ENCODE measurements around the gene LTBP1. TPM values are rescaled to one million over a fixed set of nuclear protein-coding genes. Genes with fewer than 3 reads are reported as not detected.

LTBP1 gene
- total RNA-seq, 4 donors from 2014 or later: 15.8 to 56.7 (median 28.3) TPM

GRCh38 chr2:33212151-33212550, 265.4 kb downstream of the LTBP1 start:
- H3K4me3 ChIP-seq: no peak overlapping the region
- WGBS, 2 donors (ENCODE audit: low coverage in 1 of 2): 46 to 56% methylated on average over 3 of the region's 3 CpGs
- in situ Hi-C loops (cut with MboI; ENCODE audit: low pct_ligation_motif_present in 1 of 4, low pct_unique_long_range_greater_than_20kb in 1 of 4, low sequenced_read_pairs in 3 of 4) (no loop called here), intact Hi-C loops (cut with DNase I; ENCODE audit: low total_unique reads) (no loop called here)
- DNase-seq: no peak
- H3K4me1 ChIP-seq: peaks cover 0 to 7% (median 3%) of the 10 kb centered on the region in 4 donors
- no peaks in the 10 kb centered on the region for H3K27me3 ChIP-seq
- H3K9me3 ChIP-seq: no peaks in the 10 kb centered on the region
- no peak for TF ChIP-seq POLR2A (IDR thresholded peaks at IDR 0.05)
- TF ChIP-seq EP300 (IDR thresholded peaks at IDR 0.05; ENCODE audit: low read depth): no peak
- TF ChIP-seq, protein P1, sequence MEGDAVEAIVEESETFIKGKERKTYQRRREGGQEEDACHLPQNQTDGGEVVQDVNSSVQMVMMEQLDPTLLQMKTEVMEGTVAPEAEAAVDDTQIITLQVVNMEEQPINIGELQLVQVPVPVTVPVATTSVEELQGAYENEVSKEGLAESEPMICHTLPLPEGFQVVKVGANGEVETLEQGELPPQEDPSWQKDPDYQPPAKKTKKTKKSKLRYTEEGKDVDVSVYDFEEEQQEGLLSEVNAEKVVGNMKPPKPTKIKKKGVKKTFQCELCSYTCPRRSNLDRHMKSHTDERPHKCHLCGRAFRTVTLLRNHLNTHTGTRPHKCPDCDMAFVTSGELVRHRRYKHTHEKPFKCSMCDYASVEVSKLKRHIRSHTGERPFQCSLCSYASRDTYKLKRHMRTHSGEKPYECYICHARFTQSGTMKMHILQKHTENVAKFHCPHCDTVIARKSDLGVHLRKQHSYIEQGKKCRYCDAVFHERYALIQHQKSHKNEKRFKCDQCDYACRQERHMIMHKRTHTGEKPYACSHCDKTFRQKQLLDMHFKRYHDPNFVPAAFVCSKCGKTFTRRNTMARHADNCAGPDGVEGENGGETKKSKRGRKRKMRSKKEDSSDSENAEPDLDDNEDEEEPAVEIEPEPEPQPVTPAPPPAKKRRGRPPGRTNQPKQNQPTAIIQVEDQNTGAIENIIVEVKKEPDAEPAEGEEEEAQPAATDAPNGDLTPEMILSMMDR (IDR thresholded peaks at IDR 0.05): no peak
- no peak for TF ChIP-seq POLR2AphosphoS5 (IDR thresholded peaks at IDR 0.05)
- no peaks in the 10 kb centered on the region for H3K36me3 ChIP-seq
- H3K27ac ChIP-seq: peak overlapping the region in 3 of 4 donors; percentile 45 to 64 (median 56)

DNA sequence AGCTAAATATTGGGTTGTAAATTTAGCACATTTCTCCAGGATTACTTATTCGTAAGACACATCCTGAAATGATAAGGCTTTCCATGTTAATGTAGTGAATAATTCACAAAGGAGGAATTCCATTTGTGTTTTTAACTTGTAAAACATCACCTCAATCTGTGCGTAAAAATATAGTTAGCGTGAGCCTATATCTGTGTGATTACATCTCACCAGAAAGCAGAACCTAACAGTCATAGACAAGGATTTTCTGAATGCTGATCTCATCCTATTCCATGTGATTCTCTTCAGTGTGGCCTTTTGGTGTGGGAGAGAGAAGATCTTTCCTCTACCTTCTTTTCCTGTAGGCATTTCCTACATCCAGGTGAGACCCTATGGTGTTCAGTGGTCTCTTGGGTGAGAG, 266.5 kb downstream of the LTBP1 start:
- in situ Hi-C loops (cut with MboI; ENCODE audit: low pct_ligation_motif_present in 1 of 4, low pct_unique_long_range_greater_than_20kb in 1 of 4, low sequenced_read_pairs in 3 of 4): no loop called here
- intact Hi-C loops (cut with DNase I; ENCODE audit: low total_unique reads): no loop called here
- DNase-seq: no peak
- Histone ChIP-seq H3K36me3 (no peaks in the 10 kb centered on the region), H3K27me3 (no peaks in the 10 kb centered on the region), H3K4me3 (no peak overlapping the region), H3K9me3 (no peaks in the 10 kb centered on the region), H3K4me1 (peaks cover 0 to 7% (median 3%) of the 10 kb centered on the region in 4 donors), H3K27ac (no peak overlapping the region)
- WGBS, 2 donors (ENCODE audit: low coverage in 1 of 2): 95 to 97% methylated on average over 3 of the region's 3 CpGs
- no peak for TF ChIP-seq POLR2AphosphoS5 (IDR thresholded peaks at IDR 0.05)
- TF ChIP-seq EP300 (IDR thresholded peaks at IDR 0.05; ENCODE audit: low read depth): no peak
- TF ChIP-seq, protein P1 (IDR thresholded peaks at IDR 0.05): no peak
- TF ChIP-seq POLR2A (IDR thresholded peaks at IDR 0.05): no peak

DNA sequence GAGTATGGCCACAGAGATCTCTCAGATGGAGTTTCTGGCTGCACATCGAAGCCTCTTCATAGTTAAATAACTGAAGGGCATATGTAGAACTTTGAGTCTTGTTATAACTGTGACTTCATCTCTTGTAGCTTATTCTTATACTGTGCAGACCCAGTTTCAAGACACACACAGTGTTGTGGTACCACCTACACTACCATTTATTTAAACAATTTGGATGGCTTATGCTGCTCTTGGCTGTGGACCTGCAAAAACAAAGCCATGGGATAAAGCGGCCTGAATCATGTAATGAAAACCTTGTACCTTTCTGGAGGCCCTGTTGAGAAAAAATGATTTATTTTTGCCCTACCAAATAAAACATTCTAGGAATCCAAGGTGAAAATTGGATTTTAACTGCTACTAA, 266.9 kb downstream of the LTBP1 start:
- Histone ChIP-seq H3K4me1 (peaks cover 0 to 7% (median 3%) of the 10 kb centered on the region in 4 donors), H3K27me3 (no peaks in the 10 kb centered on the region), H3K27ac (no peak overlapping the region), H3K9me3 (no peaks in the 10 kb centered on the region), H3K36me3 (no peaks in the 10 kb centered on the region), H3K4me3 (no peak overlapping the region)
- WGBS, 2 donors (ENCODE audit: low coverage in 1 of 2): 65 to 97% methylated on average over 2 of the region's 2 CpGs
- TF ChIP-seq, protein P1 (IDR thresholded peaks at IDR 0.05): no peak
- intact Hi-C loops (cut with DNase I; ENCODE audit: low total_unique reads) (no loop called here), in situ Hi-C loops (cut with MboI; ENCODE audit: low pct_ligation_motif_present in 1 of 4, low pct_unique_long_range_greater_than_20kb in 1 of 4, low sequenced_read_pairs in 3 of 4) (no loop called here)
- no peak for DNase-seq

- no peak for DNase-seq
- Histone ChIP-seq H3K4me1 (peaks cover 0 to 7% (median 3%) of the 10 kb centered on the region in 4 donors), H3K27me3 (no peaks in the 10 kb centered on the region), H3K27ac (no peak overlapping the region), H3K9me3 (no peaks in the 10 kb centered on the region), H3K4me3 (no peak overlapping the region), H3K36me3 (no peaks in the 10 kb centered on the region)
- WGBS, 2 donors (ENCODE audit: low coverage in 1 of 2): 77% methylated on average over 11 of the region's 11 CpGs
- TF ChIP-seq, protein P1 (IDR thresholded peaks at IDR 0.05): no peak
- no peak for TF ChIP-seq POLR2A (IDR thresholded peaks at IDR 0.05)
- TF ChIP-seq POLR2AphosphoS5 (IDR thresholded peaks at IDR 0.05): no peak
- TF ChIP-seq EP300 (IDR thresholded peaks at IDR 0.05; ENCODE audit: low read depth): no peak
- in situ Hi-C loops (cut with MboI; ENCODE audit: low pct_ligation_motif_present in 1 of 4, low pct_unique_long_range_greater_than_20kb in 1 of 4, low sequenced_read_pairs in 3 of 4) (no loop called here), intact Hi-C loops (cut with DNase I; ENCODE audit: low total_unique reads) (no loop called here)
Measured at GRCh38 chr2:33214436-33214835, 267.7 kb downstream of the LTBP1 start.

Data from transverse colon (tissue), 4 donors.